GM23248 (cell line): Measurements from ENCODE around the gene TEX22. TPM values are rescaled to one million over a fixed set of nuclear protein-coding genes. Genes with fewer than 3 reads are reported as not detected.

Experiments
- DNase-seq: peaks from one replicate; pipeline ENCODE4 v3.0.0-alpha.2; 2015
- H2AFZ ChIP-seq: fragments of 200-600 bp; sonication (generic); 2 replicates; pipeline ENCODE4 v1.6.1; 2016; ENCODE audit warnings: antibody characterized with exemption
- H3F3A ChIP-seq: fragments of 200-600 bp; sonication (generic); 2 replicates; pipeline ENCODE4 v1.6.1; 2016; ENCODE audit warnings: mild to moderate bottlenecking, antibody characterized with exemption, mixed run types; ENCODE audit not compliant: insufficient read depth
- H3K27ac ChIP-seq: fragments of 200-600 bp; sonication (generic); 2 replicates; pipeline ENCODE4 v1.5.1; 2016; ENCODE audit warnings: mild to moderate bottlenecking
- H3K27me3 ChIP-seq: fragments of 200-600 bp; sonication (generic); replicated peaks from 2 replicates; pipeline ENCODE4 v1.6.1; 2016; ENCODE audit warnings: mild to moderate bottlenecking; ENCODE audit not compliant: insufficient read depth
- H3K36me3 ChIP-seq: fragments of 200-600 bp; sonication (generic); 2 replicates; pipeline ENCODE4 v1.6.1; 2016; ENCODE audit warnings: low read depth, mild to moderate bottlenecking
- H3K4me1 ChIP-seq: fragments of 200-600 bp; sonication (generic); 2 replicates; pipeline ENCODE4 v1.6.1; 2016; ENCODE audit warnings: mild to moderate bottlenecking; ENCODE audit not compliant: insufficient read depth
- H3K4me2 ChIP-seq: fragments of 200-600 bp; sonication (generic); one replicate; pipeline ENCODE4 v1.6.1; 2016; ENCODE audit warnings: mild to moderate bottlenecking; ENCODE audit not compliant: unreplicated experiment
- H3K4me3 ChIP-seq: fragments of 200-600 bp; sonication (generic); 2 replicates; pipeline ENCODE4 v1.5.1; 2016; ENCODE audit warnings: mild to moderate bottlenecking
- H3K79me2 ChIP-seq: fragments of 200-600 bp; sonication (generic); 2 replicates; pipeline ENCODE4 v1.6.1; 2016; ENCODE audit warnings: mild to moderate bottlenecking; ENCODE audit not compliant: insufficient read depth
- H3K9ac ChIP-seq: fragments of 200-600 bp; sonication (generic); 2 replicates; pipeline ENCODE4 v1.6.1; 2016; ENCODE audit warnings: mild to moderate bottlenecking
- H3K9me2 ChIP-seq: fragments of 200-600 bp; sonication (generic); 2 replicates; pipeline ENCODE4 v1.6.1; 2016; ENCODE audit warnings: mixed run types, mild to moderate bottlenecking, moderate library complexity; ENCODE audit not compliant: insufficient read depth
- H3K9me3 ChIP-seq: fragments of 200-600 bp; sonication (generic); one replicate; pipeline ENCODE4 v1.6.1; 2017; ENCODE audit warnings: low read depth
- H4K20me1 ChIP-seq: fragments of 200-600 bp; sonication (generic); 2 replicates; pipeline ENCODE4 v1.6.0; 2016; ENCODE audit not compliant: insufficient read depth
- EZH2 ChIP-seq: fragments of 200-600 bp; sonication (generic); IDR thresholded peaks from 2 replicates; pipeline ENCODE4 v1.6.1; 2018; ENCODE audit warnings: antibody characterized with exemption, mild to moderate bottlenecking; ENCODE audit not compliant: insufficient read depth, poor library complexity, severe bottlenecking
- EZH2phosphoT487 ChIP-seq: fragments of 200-600 bp; sonication (generic); IDR thresholded peaks from 2 replicates; pipeline ENCODE4 v1.6.1; 2018; ENCODE audit warnings: antibody characterized with exemption, moderate library complexity, mild to moderate bottlenecking, low read depth; ENCODE audit not compliant: insufficient read depth
- WGBS, 2 experiments: methylation state at CpG; one replicate each; pipeline ENCODE4 v1.1.6; 2015 to 2017; ENCODE audit warnings: low lambda C conversion rate in 2 of 2, low coverage in 1 of 2; ENCODE audit errors: missing lambda C conversion rate in 2 of 2; 5-methylcytosine and 5-hydroxymethylcytosine counted together
- in situ Hi-C: fragments of 300-500 bp; cut with MboI; formaldehyde crosslinking; loops from 2 replicates; pipeline ENCODE4 v1.15.0; 2020
- polyA plus RNA-seq: library from polyadenylated mRNA; unstranded; fragments of >200 nt; fragmentation: Nextera tagmentation; extraction: Ambion mirVana; gene quantifications from 2 replicates; pipeline ENCODE4 v1.2.1, GENCODE V29; 2016
- total RNA-seq: library from RNA; depleted of rRNA; stranded (reverse); fragments of >200 nt; shearing (Covaris generic); gene quantifications from 2 replicates; pipeline ENCODE4 v1.2.3, GENCODE V29; 2014

Gene TEX22
- total and polyA plus RNA-seq, 2 experiments from 2014 or later: 0.43 to 0.46 TPM

- no peaks in the 10 kb centered on the region for H3K79me2 ChIP-seq
- H3K4me3 ChIP-seq: no peak overlapping the region
- no peaks in the 10 kb centered on the region for H4K20me1 ChIP-seq
- no peak overlapping the region for H3K27ac ChIP-seq
- in situ Hi-C loops: no loop called here
- H3K4me2 ChIP-seq: no peak overlapping the region
- WGBS, 2 experiments: 88% methylated on average over 8 to 10 of the region's 10 CpGs
- no peaks in the 10 kb centered on the region for H3K27me3 ChIP-seq
- no peaks in the 10 kb centered on the region for H3K36me3 ChIP-seq
- no peaks in the 10 kb centered on the region for H3K9me3 ChIP-seq
- no peak overlapping the region for H2AFZ ChIP-seq
- H3F3A ChIP-seq: no peaks in the 10 kb centered on the region
- no peak for DNase-seq
- no peaks in the 10 kb centered on the region for H3K4me1 ChIP-seq
- no peak overlapping the region for H3K9ac ChIP-seq
- TF ChIP-seq EZH2phosphoT487 (no peak), EZH2 (no peak)
- H3K9me2 ChIP-seq: no peaks in the 10 kb centered on the region
Measured at GRCh38 chr14:105387530-105387922, 10.8 kb upstream of the TEX22 start.

- Histone ChIP-seq H3K9me2 (no peaks in the 10 kb centered on the region), H3K27ac (no peak overlapping the region), H3K4me1 (no peaks in the 10 kb centered on the region), H2AFZ (no peak overlapping the region), H3K9ac (no peak overlapping the region), H3K36me3 (no peaks in the 10 kb centered on the region), H3K79me2 (no peaks in the 10 kb centered on the region), H3F3A (no peaks in the 10 kb centered on the region), H4K20me1 (no peaks in the 10 kb centered on the region), H3K4me3 (no peak overlapping the region), H3K9me3 (no peaks in the 10 kb centered on the region), H3K27me3 (no peaks in the 10 kb centered on the region), H3K4me2 (no peak overlapping the region)
- TF ChIP-seq EZH2: no peak
- TF ChIP-seq EZH2phosphoT487: no peak
- 91 to 92% methylated on average over 21 to 25 of the region's 25 CpGs for WGBS, 2 experiments
- in situ Hi-C loops: no loop called here
- DNase-seq: no peak
Measured at GRCh38 chr14:105388110-105388951, 10.0 kb upstream of the TEX22 start.

- Histone ChIP-seq H3K36me3 (no peaks in the 10 kb centered on the region), H4K20me1 (no peaks in the 10 kb centered on the region), H3K9me3 (no peaks in the 10 kb centered on the region), H3K27me3 (no peaks in the 10 kb centered on the region), H3K4me2 (no peak overlapping the region), H3K9ac (no peak overlapping the region), H3K27ac (no peak overlapping the region), H3K9me2 (no peaks in the 10 kb centered on the region), H3K4me3 (no peak overlapping the region), H2AFZ (no peak overlapping the region), H3K4me1 (no peaks in the 10 kb centered on the region), H3F3A (no peaks in the 10 kb centered on the region), H3K79me2 (no peaks in the 10 kb centered on the region)
- TF ChIP-seq EZH2phosphoT487 (no peak), EZH2 (no peak)
- in situ Hi-C loops: no loop called here
- 70 to 72% methylated on average over 14 to 16 of the region's 16 CpGs for WGBS, 2 experiments
- no peak for DNase-seq
Measured at GRCh38 chr14:105388976-105389375, 9.4 kb upstream of the TEX22 start.

GRCh38 chr14:105389534-105389933, 8.8 kb upstream of the TEX22 start:
- TF ChIP-seq EZH2phosphoT487 (no peak), EZH2 (no peak)
- 55 to 56% methylated on average over 9 to 12 of the region's 12 CpGs for WGBS, 2 experiments
- Histone ChIP-seq H3K9me2 (no peaks in the 10 kb centered on the region), H2AFZ (no peak overlapping the region), H3K27ac (no peak overlapping the region), H3K4me2 (no peak overlapping the region), H3K4me3 (no peak overlapping the region), H3K9me3 (no peaks in the 10 kb centered on the region), H3K9ac (no peak overlapping the region), H3K79me2 (no peaks in the 10 kb centered on the region), H3K36me3 (no peaks in the 10 kb centered on the region), H3K27me3 (no peaks in the 10 kb centered on the region), H4K20me1 (no peaks in the 10 kb centered on the region), H3K4me1 (no peaks in the 10 kb centered on the region), H3F3A (no peaks in the 10 kb centered on the region)
- in situ Hi-C loops: no loop called here
- DNase-seq: no peak
